Measurements from ENCODE around the gene ASPN.

Gene ASPN

GRCh38 chr9:92509050-92509449 lies 26.7 kb upstream of the ASPN start (continued):
- TF ChIP-seq ZNF501 (tag by site-specific recombination; IDR thresholded peaks at IDR 0.05) = no peak
- no peak for TF ChIP-seq ZNF664 (tag by site-specific recombination; IDR thresholded peaks at IDR 0.05)
- TF ChIP-seq PRDM10 (tag by site-specific recombination; IDR thresholded peaks at IDR 0.05) = no peak
- TF ChIP-seq, protein P1, sequence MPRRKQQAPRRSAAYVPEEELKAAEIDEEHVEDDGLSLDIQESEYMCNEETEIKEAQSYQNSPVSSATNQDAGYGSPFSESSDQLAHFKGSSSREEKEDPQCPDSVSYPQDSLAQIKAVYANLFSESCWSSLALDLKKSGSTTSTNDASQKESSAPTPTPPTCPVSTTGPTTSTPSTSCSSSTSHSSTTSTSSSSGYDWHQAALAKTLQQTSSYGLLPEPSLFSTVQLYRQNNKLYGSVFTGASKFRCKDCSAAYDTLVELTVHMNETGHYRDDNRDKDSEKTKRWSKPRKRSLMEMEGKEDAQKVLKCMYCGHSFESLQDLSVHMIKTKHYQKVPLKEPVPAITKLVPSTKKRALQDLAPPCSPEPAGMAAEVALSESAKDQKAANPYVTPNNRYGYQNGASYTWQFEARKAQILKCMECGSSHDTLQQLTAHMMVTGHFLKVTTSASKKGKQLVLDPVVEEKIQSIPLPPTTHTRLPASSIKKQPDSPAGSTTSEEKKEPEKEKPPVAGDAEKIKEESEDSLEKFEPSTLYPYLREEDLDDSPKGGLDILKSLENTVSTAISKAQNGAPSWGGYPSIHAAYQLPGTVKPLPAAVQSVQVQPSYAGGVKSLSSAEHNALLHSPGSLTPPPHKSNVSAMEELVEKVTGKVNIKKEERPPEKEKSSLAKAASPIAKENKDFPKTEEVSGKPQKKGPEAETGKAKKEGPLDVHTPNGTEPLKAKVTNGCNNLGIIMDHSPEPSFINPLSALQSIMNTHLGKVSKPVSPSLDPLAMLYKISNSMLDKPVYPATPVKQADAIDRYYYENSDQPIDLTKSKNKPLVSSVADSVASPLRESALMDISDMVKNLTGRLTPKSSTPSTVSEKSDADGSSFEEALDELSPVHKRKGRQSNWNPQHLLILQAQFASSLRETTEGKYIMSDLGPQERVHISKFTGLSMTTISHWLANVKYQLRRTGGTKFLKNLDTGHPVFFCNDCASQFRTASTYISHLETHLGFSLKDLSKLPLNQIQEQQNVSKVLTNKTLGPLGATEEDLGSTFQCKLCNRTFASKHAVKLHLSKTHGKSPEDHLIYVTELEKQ (tag by site-specific recombination; IDR thresholded peaks at IDR 0.05; ENCODE audit: borderline replicate concordance) = no peak

- H3K36me3 ChIP-seq (ENCODE audit: control insufficient read depth in 2 of 2, insufficient read depth in 1 of 2, low read length in 2 of 2) = no peaks in the 10 kb centered on the region
- H3K9me3 ChIP-seq (ENCODE audit: control insufficient read depth, insufficient read depth, low read depth, low read length) = no peaks in the 10 kb centered on the region
- no peaks in the 10 kb centered on the region for H3K4me1 ChIP-seq (ENCODE audit: control insufficient read depth, insufficient read depth, low read length)
- no peak overlapping the region for H3K4me3 ChIP-seq (ENCODE audit: low read depth, low read length)
- no peak overlapping the region for H3K27ac ChIP-seq (ENCODE audit: extremely low read depth, low read depth, low read length)
- CTCF ChIA-PET = interaction anchor here (0.5 to 0.9 kb wide), 2 partner anchors 12 to 315 kb away, joined by 3 to 4 read pairs; no protein-coding TSS in a partner anchor
- POLR2A ChIA-PET = no interaction called here
- TF ChIP-seq GLIS1 (tag by site-specific recombination; IDR thresholded peaks at IDR 0.05) = peak; percentile 34; the same call in 1 of the 2 replicates
- no peak for TF ChIP-seq MEIS1 (CRISPR knock-in tag; IDR thresholded peaks at IDR 0.05; ENCODE audit: borderline replicate concordance)
- TF ChIP-seq KLF10 (tag by site-specific recombination; IDR thresholded peaks at IDR 0.05) = no peak
- TF ChIP-seq ZIC2 (tag by site-specific recombination; IDR thresholded peaks at IDR 0.05) = peak; percentile 93
- TF ChIP-seq ZNF302 (tag by site-specific recombination; IDR thresholded peaks at IDR 0.05; ENCODE audit: low read depth) = no peak
- no peak for TF ChIP-seq GLI2 (tag by site-specific recombination; IDR thresholded peaks at IDR 0.05; ENCODE audit: borderline replicate concordance, low read depth)
Measured at GRCh38 chr9:92508018-92508820, 25.9 kb upstream of the ASPN start.

DNA sequence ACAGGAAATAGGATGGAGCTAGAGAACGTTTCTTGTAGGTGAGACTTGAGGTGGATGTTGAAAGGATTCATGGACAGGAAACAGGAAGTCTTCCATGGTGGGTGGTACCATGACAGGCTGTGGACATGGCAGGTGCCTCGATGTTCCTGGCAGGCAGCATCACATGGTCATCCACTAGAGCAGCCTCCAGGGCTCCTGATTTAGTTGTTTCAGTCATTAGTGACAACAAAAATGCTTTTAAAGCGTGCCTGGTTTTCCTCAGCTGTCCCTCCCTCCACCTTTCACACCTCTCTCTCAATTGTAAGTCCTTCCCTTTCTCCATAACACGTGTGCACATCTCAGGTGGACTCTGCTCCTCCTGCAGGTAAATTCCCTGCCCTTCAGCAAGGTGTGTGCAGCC lies 25.2 kb upstream of the ASPN start:
- no peaks in the 10 kb centered on the region for H3K36me3 ChIP-seq (ENCODE audit: control insufficient read depth in 2 of 2, insufficient read depth in 1 of 2, low read length in 2 of 2)
- H3K27ac ChIP-seq (ENCODE audit: extremely low read depth, low read depth, low read length) = no peak overlapping the region
- H3K4me1 ChIP-seq (ENCODE audit: control insufficient read depth, insufficient read depth, low read length) = no peaks in the 10 kb centered on the region
- ChIA-PET CTCF (interaction anchor here (0.9 kb wide), 1 partner anchor 11 kb away, joined by 3 read pairs; no protein-coding TSS in a partner anchor), POLR2A (no interaction called here)
- H3K9me3 ChIP-seq (ENCODE audit: control insufficient read depth, insufficient read depth, low read depth, low read length) = no peaks in the 10 kb centered on the region
- H3K4me3 ChIP-seq (ENCODE audit: low read depth, low read length) = no peak overlapping the region
- TF ChIP-seq, protein P2, sequence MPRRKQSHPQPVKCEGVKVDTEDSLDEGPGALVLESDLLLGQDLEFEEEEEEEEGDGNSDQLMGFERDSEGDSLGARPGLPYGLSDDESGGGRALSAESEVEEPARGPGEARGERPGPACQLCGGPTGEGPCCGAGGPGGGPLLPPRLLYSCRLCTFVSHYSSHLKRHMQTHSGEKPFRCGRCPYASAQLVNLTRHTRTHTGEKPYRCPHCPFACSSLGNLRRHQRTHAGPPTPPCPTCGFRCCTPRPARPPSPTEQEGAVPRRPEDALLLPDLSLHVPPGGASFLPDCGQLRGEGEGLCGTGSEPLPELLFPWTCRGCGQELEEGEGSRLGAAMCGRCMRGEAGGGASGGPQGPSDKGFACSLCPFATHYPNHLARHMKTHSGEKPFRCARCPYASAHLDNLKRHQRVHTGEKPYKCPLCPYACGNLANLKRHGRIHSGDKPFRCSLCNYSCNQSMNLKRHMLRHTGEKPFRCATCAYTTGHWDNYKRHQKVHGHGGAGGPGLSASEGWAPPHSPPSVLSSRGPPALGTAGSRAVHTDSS (tag by site-specific recombination; IDR thresholded peaks at IDR 0.05) = no peak
- TF ChIP-seq KLF17 (tag by site-specific recombination; IDR thresholded peaks at IDR 0.05) = no peak
- TF ChIP-seq ZNF280C (tag by site-specific recombination; IDR thresholded peaks at IDR 0.05) = no peak
- TF ChIP-seq ZNF585B (tag by site-specific recombination; IDR thresholded peaks at IDR 0.05) = no peak
- TF ChIP-seq ZNF140 (tag by site-specific recombination; IDR thresholded peaks at IDR 0.05) = no peak
- no peak for TF ChIP-seq ZNF223 (tag by site-specific recombination; IDR thresholded peaks at IDR 0.05)
- TF ChIP-seq, protein P3, sequence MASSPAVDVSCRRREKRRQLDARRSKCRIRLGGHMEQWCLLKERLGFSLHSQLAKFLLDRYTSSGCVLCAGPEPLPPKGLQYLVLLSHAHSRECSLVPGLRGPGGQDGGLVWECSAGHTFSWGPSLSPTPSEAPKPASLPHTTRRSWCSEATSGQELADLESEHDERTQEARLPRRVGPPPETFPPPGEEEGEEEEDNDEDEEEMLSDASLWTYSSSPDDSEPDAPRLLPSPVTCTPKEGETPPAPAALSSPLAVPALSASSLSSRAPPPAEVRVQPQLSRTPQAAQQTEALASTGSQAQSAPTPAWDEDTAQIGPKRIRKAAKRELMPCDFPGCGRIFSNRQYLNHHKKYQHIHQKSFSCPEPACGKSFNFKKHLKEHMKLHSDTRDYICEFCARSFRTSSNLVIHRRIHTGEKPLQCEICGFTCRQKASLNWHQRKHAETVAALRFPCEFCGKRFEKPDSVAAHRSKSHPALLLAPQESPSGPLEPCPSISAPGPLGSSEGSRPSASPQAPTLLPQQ (tag by site-specific recombination; IDR thresholded peaks at IDR 0.05) = no peak
- no peak for TF ChIP-seq ZNF658 (tag by site-specific recombination; IDR thresholded peaks at IDR 0.05)
- no peak for TF ChIP-seq YY2 (tag by site-specific recombination; IDR thresholded peaks at IDR 0.05)
